Measurements from ENCODE around the gene SDK1. TPM values are rescaled to one million over a fixed set of nuclear protein-coding genes. Genes with fewer than 3 reads are reported as not detected.
A peak's percentile ranks its signal among the peaks of the same experiment; 100 is the strongest.

The SDK1 gene
- total RNA-seq, 1 donor from 2014 or later: 4.3 TPM

DNA sequence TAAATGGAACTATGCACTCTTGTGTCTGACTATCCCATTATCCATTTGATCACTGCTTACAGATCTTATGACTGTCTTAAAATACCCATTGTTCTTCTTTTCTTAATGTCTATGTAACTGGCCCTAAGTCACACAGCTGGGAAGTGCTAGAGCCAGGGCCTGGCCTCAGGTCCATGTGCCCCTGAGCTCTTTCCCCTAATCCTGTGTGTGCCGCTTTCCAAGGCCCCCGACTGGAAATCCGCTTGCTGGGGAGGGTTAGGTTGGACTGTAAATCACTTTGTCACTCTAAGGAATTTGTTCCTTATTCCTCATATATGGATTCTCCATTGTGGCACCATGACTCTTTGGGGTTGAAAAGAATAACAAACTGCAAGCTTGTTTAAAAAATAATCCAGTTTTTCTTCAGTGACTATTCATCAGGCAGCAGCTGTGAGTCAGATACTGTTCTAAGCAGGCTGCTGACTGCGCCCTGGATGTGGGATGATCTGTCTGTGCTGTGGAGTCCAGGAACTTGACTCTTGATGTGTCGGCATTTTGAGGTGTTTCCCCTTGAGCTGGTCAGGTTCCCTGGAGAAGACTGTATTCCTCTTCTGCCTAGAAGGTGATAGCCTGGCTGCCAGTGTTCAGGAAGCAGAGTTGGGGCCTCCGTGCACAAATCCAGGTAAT is 236.3 kb downstream of the SDK1 start:
- H3K36me3 Mint-ChIP-seq (ENCODE audit: low read depth, unreplicated experiment): no peaks in the 10 kb centered on the region
- no peaks in the 10 kb centered on the region for H3K27me3 Mint-ChIP-seq (ENCODE audit: unreplicated experiment)
- H3K4me1 Mint-ChIP-seq (ENCODE audit: unreplicated experiment): peaks cover 4% of the 10 kb centered on the region
- TF ChIP-seq, protein P1, sequence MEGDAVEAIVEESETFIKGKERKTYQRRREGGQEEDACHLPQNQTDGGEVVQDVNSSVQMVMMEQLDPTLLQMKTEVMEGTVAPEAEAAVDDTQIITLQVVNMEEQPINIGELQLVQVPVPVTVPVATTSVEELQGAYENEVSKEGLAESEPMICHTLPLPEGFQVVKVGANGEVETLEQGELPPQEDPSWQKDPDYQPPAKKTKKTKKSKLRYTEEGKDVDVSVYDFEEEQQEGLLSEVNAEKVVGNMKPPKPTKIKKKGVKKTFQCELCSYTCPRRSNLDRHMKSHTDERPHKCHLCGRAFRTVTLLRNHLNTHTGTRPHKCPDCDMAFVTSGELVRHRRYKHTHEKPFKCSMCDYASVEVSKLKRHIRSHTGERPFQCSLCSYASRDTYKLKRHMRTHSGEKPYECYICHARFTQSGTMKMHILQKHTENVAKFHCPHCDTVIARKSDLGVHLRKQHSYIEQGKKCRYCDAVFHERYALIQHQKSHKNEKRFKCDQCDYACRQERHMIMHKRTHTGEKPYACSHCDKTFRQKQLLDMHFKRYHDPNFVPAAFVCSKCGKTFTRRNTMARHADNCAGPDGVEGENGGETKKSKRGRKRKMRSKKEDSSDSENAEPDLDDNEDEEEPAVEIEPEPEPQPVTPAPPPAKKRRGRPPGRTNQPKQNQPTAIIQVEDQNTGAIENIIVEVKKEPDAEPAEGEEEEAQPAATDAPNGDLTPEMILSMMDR (IDR thresholded peaks at IDR 0.05; ENCODE audit: unreplicated experiment): no peak
- H3K27ac Mint-ChIP-seq (ENCODE audit: unreplicated experiment): no peak overlapping the region
- no peak for DNase-seq (ENCODE audit: low spot score)
- no peak overlapping the region for H3K4me3 Mint-ChIP-seq (ENCODE audit: unreplicated experiment)
- no peaks in the 10 kb centered on the region for H3K9me3 Mint-ChIP-seq (ENCODE audit: unreplicated experiment)

DNA sequence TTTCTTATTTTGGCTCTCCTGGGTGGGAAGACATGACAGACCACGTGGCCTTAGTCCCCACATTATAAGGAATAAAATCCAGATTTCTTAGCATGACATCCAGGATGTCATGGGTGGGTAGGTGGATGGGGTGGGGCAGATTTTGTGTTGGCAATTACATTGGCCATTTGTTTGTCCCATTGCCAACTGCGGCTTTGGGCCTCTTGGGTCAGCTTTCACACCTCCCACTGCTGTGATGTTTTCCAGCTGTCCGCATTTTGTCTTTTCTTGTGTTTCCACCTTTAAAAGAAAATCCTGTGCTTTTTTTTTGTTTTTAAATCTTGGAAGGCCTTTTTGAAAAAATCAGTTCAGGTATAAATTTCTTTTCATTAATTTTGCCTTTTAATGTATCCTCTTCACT is 237.0 kb downstream of the SDK1 start:
- H3K9me3 Mint-ChIP-seq (ENCODE audit: unreplicated experiment): no peaks in the 10 kb centered on the region

DNA sequence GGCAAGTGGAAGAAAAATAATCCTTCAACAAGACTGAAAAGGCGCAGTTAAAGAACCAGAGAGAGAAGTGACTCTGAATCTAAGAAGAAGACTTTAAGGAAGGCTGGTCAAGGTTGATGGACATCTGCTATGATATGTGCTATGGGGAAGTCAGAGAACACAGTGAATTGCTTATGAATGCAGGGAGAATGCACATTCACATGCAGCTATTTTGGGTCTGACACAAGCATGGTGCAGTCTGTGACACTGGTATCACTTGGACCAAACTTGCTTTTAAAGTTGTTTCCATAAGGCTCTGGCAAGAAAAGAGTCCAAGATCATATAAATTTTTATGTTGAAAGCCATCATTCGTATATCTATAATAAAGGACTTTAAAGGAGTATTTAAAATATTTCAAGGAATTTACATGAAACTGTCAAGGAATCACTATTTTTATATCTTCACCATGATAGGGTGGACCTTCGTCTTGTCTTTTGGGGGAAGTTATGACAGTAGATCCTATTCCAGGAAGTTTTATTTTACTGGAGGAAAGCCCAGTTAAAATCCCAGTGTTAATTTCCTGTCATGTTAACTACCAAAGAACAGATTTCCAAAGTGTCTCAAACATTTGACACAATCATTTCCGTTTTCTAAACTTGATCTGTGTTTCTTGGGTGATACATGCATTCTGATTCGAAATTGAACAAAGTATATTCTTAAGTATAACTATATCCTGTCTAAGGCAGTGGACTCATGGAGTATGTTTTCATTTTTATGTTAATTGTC is 239.6 kb downstream of the SDK1 start:
- DNase-seq (ENCODE audit: low spot score): no peak
- no peaks in the 10 kb centered on the region for H3K9me3 Mint-ChIP-seq (ENCODE audit: unreplicated experiment)
- TF ChIP-seq, protein P1 (IDR thresholded peaks at IDR 0.05; ENCODE audit: unreplicated experiment): no peak
- H3K27me3 Mint-ChIP-seq (ENCODE audit: unreplicated experiment): no peaks in the 10 kb centered on the region
- H3K27ac Mint-ChIP-seq (ENCODE audit: unreplicated experiment): no peak overlapping the region
- no peaks in the 10 kb centered on the region for H3K36me3 Mint-ChIP-seq (ENCODE audit: low read depth, unreplicated experiment)
- H3K4me1 Mint-ChIP-seq (ENCODE audit: unreplicated experiment): no peaks in the 10 kb centered on the region
- no peak overlapping the region for H3K4me3 Mint-ChIP-seq (ENCODE audit: unreplicated experiment)

More for the DNA sequence above, 237.0 kb downstream of the SDK1 start:
- no peaks in the 10 kb centered on the region for H3K27me3 Mint-ChIP-seq (ENCODE audit: unreplicated experiment)
- peaks cover 4% of the 10 kb centered on the region for H3K4me1 Mint-ChIP-seq (ENCODE audit: unreplicated experiment)
- no peak for DNase-seq (ENCODE audit: low spot score)
- H3K27ac Mint-ChIP-seq (ENCODE audit: unreplicated experiment): no peak overlapping the region
- TF ChIP-seq, protein P1 (IDR thresholded peaks at IDR 0.05; ENCODE audit: unreplicated experiment): no peak
- H3K36me3 Mint-ChIP-seq (ENCODE audit: low read depth, unreplicated experiment): no peaks in the 10 kb centered on the region
- H3K4me3 Mint-ChIP-seq (ENCODE audit: unreplicated experiment): no peak overlapping the region

DNA sequence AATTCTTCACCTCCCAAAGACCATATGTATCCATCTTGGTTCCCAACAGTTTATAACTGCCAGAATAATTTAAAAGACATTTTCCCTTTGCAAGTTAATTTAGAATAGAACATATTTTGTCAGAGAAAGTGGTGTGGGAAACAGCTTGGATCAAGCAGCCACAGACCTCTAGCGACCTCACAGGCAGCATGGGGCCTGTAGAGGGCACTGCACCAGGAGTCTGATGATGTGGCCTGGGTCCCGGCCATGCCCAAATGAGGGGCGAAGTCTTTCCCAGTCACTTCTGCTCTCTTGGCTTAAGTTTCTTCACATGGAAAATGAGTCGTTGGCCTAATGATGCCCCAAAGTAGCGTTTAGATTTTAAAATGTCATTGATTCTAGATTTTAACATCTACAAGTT is 243.2 kb downstream of the SDK1 start:
- Mint-ChIP-seq H3K4me1 (ENCODE audit: unreplicated experiment) (peaks cover 3% of the 10 kb centered on the region), H3K27me3 (ENCODE audit: unreplicated experiment) (no peaks in the 10 kb centered on the region), H3K27ac (ENCODE audit: unreplicated experiment) (no peak overlapping the region), H3K9me3 (ENCODE audit: unreplicated experiment) (no peaks in the 10 kb centered on the region), H3K36me3 (ENCODE audit: low read depth, unreplicated experiment) (no peaks in the 10 kb centered on the region), H3K4me3 (ENCODE audit: unreplicated experiment) (no peak overlapping the region)
- peak; percentile 21 for DNase-seq (ENCODE audit: low spot score)
- TF ChIP-seq, protein P1 (IDR thresholded peaks at IDR 0.05; ENCODE audit: unreplicated experiment): no peak

DNA sequence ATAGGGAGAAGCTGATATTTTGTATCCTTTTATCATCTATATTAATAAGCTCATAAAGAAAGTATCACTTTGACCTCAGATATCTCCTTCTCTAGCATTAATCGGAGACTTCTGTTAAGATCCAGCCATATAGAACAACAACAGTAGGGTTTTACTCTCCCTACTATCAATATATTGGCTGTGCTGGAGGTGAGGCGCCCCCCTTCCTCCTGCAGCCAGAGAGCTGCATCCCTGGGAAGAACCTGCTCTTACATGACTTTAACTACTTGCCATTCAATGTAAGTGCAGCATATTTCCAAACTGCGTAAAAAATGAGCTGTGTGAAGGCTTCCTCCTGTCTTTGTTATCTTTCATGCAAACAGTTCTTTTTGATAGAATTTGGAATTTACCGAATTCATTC is 247.8 kb downstream of the SDK1 start:
- TF ChIP-seq, protein P1 (IDR thresholded peaks at IDR 0.05; ENCODE audit: unreplicated experiment): no peak
- DNase-seq (ENCODE audit: low spot score): no peak
- Mint-ChIP-seq H3K4me3 (ENCODE audit: unreplicated experiment) (no peak overlapping the region), H3K27ac (ENCODE audit: unreplicated experiment) (no peak overlapping the region), H3K27me3 (ENCODE audit: unreplicated experiment) (no peaks in the 10 kb centered on the region), H3K4me1 (ENCODE audit: unreplicated experiment) (peaks cover 9% of the 10 kb centered on the region), H3K9me3 (ENCODE audit: unreplicated experiment) (no peaks in the 10 kb centered on the region), H3K36me3 (ENCODE audit: low read depth, unreplicated experiment) (no peaks in the 10 kb centered on the region)

Measured in endothelial cell (in vitro differentiated cells).